Activated CD4-positive, alpha-beta T cell treated with anti-CD3 and anti-CD28 coated beads for 1 hour (primary cell): Measurements from ENCODE around the gene TSPO.

Source experiments
- DNase-seq: peaks from one replicate; pipeline ENCODE4 v3.0.0-alpha.2; 2020

The TSPO gene

DNA sequence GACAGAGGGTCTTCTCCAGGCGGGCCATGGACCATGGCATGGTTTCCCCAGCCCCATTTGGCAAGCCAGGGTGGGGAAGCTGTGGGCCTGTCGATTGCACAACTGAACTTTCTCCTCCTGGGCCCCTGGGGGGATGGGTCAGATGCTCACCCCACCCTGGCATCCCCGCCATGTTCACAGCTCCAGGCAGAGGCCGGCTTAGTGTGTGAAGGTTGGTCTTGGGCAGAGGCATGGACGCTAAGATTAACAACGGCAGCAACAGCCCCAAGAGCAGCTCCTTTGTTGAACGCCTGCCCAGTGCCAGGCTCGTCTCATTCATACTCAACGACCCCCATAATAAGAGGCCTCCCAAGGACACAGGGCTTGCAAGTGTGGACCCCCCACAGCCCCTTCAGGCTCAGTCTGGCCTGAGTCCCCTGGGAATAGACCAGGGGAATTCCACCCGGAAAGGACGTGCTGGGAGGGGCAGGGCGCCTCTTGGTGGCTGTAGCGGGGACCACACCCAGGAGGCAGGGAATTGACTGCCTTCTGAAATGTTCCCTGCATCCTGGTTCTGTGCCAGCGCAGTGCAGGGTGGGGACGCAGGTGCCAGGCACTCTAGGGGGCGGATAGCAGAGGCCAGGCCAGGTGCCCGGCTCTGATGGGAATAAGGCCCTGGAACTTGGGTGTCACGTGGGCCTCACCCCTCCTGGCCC lies 8.3 kb downstream of the TSPO start:
- DNase-seq = no peak

GRCh38 chr22:43160497-43161126 lies 9.3 kb downstream of the TSPO start:
- no peak for DNase-seq

DNA sequence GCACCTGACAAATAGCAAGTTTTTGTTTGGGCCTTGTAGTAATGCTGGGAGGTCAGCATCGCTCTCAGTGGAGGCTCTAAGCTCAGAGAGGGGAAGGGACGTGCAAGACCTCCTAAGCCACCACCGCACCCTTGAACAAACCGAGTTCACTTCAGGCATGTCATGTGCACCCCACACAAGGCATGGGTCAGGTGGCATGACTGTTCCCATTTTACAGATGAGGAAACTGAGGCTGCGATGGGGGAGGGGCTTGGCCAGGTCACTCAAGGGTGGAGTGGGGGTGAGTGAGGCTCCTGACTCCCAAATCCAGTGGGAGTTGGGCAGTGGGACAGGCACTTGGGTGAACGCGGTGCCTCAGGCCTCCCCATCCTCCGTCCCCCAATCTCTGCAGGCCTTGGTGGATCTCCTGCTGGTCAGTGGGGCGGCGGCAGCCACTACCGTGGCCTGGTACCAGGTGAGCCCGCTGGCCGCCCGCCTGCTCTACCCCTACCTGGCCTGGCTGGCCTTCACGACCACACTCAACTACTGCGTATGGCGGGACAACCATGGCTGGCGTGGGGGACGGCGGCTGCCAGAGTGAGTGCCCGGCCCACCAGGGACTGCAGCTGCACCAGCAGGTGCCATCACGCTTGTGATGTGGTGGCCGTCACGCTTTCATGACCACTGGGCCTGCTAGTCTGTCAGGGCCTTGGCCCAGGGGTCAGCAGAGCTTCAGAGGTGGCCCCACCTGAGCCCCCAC lies 11.2 kb downstream of the TSPO start:
- no peak for DNase-seq

GRCh38 chr22:43163241-43163795 lies 12.0 kb downstream of the TSPO start:
- no peak for DNase-seq

- no peak for DNase-seq
Measured at GRCh38 chr22:43164636-43165035, 13.3 kb downstream of the TSPO start.

DNA sequence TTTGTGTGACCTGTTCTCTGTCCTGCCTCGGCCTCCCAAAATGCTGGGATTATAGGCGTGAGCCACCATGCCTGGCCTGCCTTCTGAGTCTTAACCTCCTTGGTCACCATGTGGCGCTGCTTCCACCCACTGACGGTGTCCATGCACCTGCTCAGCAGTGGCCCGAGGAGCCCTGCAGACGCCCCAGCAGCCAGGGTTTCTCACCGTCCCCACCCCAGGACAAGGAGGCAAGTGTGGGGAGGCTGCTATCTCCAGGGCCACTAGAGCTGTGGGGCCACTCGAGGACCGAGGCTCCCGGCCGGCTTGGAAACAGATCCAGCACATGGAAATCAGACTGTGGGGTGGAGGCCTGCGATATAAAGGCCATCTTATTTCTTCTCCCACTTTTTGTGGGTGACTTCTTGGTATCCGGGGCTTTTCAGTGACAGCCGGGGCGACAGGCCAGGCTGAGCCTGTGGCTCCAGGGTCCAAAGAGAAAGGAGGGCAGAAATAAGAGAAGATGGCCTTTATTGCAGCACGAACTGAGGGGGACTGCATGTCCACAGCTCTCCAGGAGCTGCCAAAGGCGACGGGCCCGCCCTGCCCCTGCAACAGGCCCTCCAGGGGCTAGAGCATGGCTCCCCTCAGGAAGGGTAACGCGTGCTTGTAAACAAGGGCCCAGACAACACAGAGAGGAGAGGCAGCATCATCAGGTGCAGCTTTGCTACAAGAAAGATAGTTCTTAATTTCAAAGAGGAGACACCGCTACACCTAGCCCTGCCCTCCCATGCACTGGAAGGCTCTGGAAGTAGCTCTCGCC lies 15.0 kb downstream of the TSPO start:
- no peak for DNase-seq

- DNase-seq = no peak
Measured at GRCh38 chr22:43167001-43167589, 15.7 kb downstream of the TSPO start.

- no peak for DNase-seq
Measured at GRCh38 chr22:43168471-43169309, 17.3 kb downstream of the TSPO start.

DNA sequence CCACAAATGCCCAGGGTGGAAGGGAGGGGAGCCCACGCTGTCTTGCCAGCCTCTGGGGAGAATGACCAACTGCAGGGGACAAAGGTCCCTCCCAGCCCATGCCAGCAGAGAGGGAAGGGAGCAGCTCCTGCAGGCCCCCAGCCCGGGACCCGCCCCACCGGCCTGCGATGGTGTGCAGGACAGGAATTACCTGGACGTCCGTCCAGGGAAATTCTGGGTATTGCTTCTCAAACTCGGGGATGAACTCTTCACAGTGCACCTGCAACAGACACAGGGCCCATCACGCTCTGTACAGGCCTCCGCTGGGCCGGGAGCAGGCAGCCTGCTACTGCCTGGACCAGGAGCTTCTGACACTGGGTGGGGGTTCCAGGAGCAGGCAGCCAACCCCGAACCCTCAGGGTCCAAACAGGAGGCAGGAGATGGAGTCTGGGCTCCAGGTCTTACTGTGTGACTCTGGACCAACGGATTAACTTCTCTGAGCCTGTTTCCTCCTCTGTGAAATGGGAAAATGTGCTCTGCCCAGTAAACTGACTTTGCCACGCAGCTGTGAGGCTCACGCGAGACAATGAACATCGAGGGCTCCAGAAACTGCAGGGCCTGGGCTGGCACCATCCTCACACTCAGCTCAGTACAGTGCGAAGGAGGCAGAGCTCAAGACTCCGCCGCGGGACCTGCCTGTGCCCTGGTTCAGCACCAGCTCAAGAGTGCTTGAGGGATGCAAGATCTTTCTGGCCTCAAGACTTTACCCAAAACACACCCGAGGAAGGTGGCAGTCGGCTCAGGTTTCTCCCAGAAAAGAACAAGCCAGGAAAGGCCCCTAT lies 18.2 kb downstream of the TSPO start:
- DNase-seq = no peak

DNA sequence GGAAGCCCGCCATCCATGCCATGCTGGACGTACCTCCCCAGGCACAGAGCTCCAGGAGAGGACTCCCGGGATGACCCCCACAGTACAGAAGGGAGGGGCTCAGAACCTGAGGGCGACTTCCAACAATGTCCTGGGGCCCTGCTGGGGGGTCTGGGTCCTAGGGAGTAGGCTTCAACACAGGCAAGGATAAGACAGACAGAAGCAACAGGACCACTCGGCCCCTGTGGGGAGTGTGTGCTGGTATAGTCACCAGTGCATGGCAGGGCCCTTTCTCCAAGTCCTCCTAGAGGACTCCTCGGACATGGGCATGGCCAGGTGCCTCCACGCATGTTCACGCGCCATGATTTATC lies 18.7 kb downstream of the TSPO start:
- no peak for DNase-seq

DNA sequence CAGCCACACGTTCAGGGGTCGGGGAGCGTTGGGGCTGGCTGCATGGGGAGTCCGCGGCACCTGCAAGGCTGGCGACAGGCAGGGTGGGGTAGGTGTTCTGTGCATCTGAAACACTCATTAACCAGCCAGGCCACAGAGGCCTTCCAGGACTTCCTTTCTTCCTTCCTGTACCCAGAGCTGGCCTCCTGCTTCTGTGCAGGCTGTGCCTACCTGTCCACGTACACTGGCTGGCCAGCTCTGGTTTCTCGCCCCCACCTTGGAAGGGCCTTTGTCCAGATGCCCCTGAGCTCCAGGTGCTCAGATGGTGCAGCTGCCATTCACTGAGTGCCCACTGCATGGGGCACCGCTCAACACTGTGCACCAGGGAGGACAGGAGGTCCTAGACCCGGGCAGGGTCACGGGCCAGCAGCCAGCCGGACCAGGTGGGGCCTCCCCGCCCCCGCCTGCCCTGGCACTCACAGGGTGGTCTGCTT lies 19.7 kb downstream of the TSPO start:
- no peak for DNase-seq

- no peak for DNase-seq
Measured at GRCh38 chr22:43171607-43172006, 20.2 kb downstream of the TSPO start.

- DNase-seq = no peak
Measured at GRCh38 chr22:43172191-43172590, 20.8 kb downstream of the TSPO start.

- DNase-seq = no peak
Measured at GRCh38 chr22:43173566-43173965, 22.2 kb downstream of the TSPO start.

DNA sequence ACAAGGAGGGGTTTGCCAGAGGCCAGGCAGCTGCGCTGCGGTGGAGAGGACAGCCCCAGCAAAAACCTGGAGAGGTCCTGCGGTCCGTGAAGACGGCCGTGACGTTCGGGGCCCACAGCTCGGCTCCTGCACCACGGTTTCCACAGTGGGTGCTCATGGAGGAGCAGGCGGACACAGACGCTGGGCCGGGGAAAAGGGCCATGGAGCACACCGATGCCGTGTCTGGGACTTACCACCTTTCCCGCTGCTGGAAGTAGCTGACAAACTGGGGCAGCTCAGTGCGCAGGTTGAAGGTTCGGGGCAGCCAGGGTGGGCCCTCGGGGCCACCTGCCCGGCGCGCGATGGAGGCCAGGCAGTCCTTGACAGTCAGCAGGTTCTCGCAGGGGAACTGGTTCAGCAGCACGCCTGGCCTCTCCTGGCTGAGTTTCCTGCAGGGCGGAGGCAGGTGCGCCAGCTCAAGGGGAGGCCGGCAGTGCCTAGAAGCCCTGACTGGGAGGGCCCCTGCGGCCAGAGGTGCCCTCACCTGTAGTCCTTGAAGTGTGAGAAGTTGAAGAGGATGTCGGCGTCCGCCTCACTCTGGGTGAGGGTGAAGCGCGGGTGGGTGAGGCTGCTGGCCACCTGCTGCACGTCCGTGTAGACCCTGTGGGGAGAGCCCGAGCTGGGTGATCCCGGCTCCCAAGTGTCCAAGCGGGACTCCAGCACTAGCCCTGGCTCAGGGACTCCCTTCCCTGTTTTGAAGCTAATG lies 22.8 kb downstream of the TSPO start:
- DNase-seq = no peak

- no peak for DNase-seq
Measured at GRCh38 chr22:43174941-43175531, 23.7 kb downstream of the TSPO start.

DNA sequence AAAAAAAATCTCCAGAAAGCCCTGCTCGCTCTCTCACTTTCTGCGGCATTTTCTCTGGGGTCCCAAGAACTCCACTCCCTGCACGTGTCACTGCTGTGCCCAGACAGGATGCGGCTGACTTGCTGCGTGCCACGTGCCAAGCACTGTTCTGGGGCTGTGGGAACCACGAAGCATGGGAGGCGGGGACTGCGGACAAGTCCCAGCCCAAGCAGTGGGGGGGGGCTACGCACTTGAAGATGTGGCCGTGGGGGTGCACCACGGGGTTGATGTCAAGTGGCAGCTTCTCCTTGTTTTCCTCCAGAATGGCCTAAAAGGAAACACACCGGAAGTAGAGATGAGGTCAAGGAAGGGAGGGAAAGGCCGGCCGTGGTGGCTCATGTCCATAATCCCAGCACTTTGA lies 24.7 kb downstream of the TSPO start:
- DNase-seq = no peak

DNA sequence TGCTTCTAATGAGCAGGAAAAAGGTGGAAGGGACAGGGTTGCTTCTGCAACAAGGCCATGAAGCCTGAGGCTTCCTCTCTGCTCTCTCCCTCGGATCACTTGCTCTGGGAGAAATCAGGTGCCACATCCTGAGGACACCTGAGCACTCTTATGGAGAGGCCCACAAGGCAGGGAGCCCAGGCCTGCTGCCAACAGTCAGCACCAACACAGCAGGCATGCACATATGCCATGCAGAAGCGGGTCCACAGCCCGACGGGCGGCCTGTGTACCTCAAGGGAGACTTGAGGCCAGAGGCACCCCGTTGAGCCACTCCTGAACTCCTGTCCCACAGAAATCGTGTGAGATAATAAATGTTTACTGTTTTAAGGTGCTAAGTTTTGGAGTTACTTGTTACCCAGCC lies 26.1 kb downstream of the TSPO start:
- DNase-seq = no peak

DNA sequence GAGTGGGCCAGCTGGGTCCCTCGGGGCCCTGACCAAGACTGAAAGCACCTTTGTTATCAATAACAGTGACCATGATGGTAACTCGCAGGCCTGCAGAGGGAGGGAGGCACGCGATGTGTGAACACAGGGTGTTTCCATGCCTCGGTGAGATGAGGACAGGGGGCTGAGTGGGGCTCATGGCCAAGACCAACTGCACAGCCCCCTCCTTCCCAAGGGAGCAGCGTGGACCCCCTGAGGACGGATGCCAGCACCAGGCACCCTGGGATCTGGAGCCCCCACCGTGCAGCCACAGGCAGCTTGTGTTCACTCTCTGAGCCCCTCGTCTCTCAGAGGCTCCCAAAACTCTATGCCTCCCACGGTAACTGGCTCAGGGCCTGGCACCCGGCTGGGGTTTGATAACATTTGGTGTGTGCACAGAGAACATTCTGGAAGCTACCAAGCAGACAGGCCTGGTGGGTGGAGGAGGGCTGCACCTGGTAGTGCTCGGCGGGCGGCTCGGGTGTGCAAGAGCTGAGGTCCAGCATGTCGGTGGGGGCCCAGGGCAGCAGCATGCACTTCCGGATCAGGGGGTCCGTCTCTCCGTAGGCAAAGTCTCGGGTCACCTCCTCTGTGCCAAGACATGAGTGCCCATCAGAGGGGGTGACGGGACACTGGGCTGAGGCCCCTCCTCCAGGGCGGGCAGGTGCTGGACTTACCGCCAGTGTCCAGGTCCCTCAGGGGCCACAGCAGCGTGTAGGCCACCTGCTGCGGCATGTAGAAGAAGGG lies 28.0 kb downstream of the TSPO start:
- no peak for DNase-seq
